A549 (cell line): ENCODE results near the gene GPR146. TPM values are rescaled to one million over a fixed set of nuclear protein-coding genes. Genes with fewer than 3 reads are reported as not detected.

Source experiments
- ATAC-seq, 2 experiments: fragments of 200-7000 bp in 1 of 2; fragments of >200 bp in 1 of 2; cut with Nextera tagmentation in 1 of 2; cut with Tn5 transposase in 1 of 2; 3 replicates each; pipeline versions ENCODE4 v1.8.0 to v1.9.1; 2018 to 2020; ENCODE audit warnings: mild to moderate bottlenecking in 1 of 2, moderate library complexity in 1 of 2
- CTCF ChIA-PET: fragments of 300-600 bp; sonication (Branson Sonifier 250); formaldehyde crosslinking; extraction: SDS; loops from one replicate; lab custom pipeline; 2021; ENCODE audit warnings: antibody characterized with exemption, inconsistent platforms; lab: Yijun Ruan, JAX
- POLR2A ChIA-PET: fragments of 350-600 bp; formaldehyde crosslinking; extraction: SDS; loops from one replicate; lab custom pipeline; 2021; ENCODE audit warnings: antibody characterized with exemption, inconsistent platforms; lab: Yijun Ruan, JAX
- DNase-seq, 2 experiments: peaks; one replicate each; pipeline versions ENCODE4 v3.0.0 to v3.0.0-alpha.2; 2011 to 2016; ENCODE audit warnings: low read depth in 1 of 2, low spot score in 1 of 2
- FAIRE-seq: peaks from 2 replicates; lab custom pipeline; 2011; peaks lifted over from hg19 to GRCh38; lab: Jason Lieb, UNC
- H3K27ac ChIP-seq, 2 experiments: fragments of >200 bp; sonication (Bioruptor Twin); formaldehyde crosslinking; 3 replicates each; pipeline ENCODE4 v1.5.1; 2016 to 2017
- H3K4me1 ChIP-seq: fragments of >200 bp; sonication (Bioruptor Twin); formaldehyde crosslinking; 3 replicates; pipeline ENCODE4 v1.6.1; 2016
- H3K4me2 ChIP-seq: fragments of >200 bp; sonication (Bioruptor Twin); formaldehyde crosslinking; 3 replicates; pipeline ENCODE4 v1.6.1; 2016
- H3K4me3 ChIP-seq: fragments of >200 bp; sonication (Bioruptor Twin); formaldehyde crosslinking; 3 replicates; pipeline ENCODE4 v1.5.1; 2016
- H3K9me3 ChIP-seq: fragments of >200 bp; sonication (Bioruptor Twin); formaldehyde crosslinking; 3 replicates; pipeline ENCODE4 v1.6.1; 2016
- BHLHE40 ChIP-seq: IDR thresholded peaks from 2 replicates; pipeline ENCODE4 v1.6.1; 2012; ENCODE audit warnings: low read depth, low read length, inconsistent platforms
- CBX2 ChIP-seq: fragments of 200-600 bp; sonication (generic); IDR thresholded peaks from 2 replicates; pipeline ENCODE4 v1.6.1; 2016; ENCODE audit warnings: low read depth, mild to moderate bottlenecking, borderline replicate concordance
- CHD2 ChIP-seq: fragments of 150-350 bp; IDR thresholded peaks from 2 replicates; pipeline ENCODE4 v1.6.1; 2014; ENCODE audit warnings: low read length; ENCODE audit not compliant: partially characterized antibody
- EP300 ChIP-seq, 2 experiments: fragments of >200 bp; sonication (Bioruptor Twin); formaldehyde crosslinking; IDR thresholded peaks; 2 replicates in 1 of 2; 3 replicates in 1 of 2; pipeline ENCODE4 v1.6.1; 2016 to 2017
- FOSL2 ChIP-seq, 2 experiments: fragments of 450-650 bp in 1 of 2; fragments of >200 bp in 1 of 2; sonication (Bioruptor Twin) in 1 of 2; formaldehyde crosslinking; IDR thresholded peaks; 2 replicates each; pipeline versions ENCODE4 v1.5.0 to v1.6.1; 2016 to 2020; ENCODE audit warnings: mild to moderate bottlenecking in 1 of 2, moderate library complexity in 1 of 2
- GATA3 ChIP-seq: IDR thresholded peaks from 2 replicates; pipeline ENCODE4 v1.6.1; 2012; ENCODE audit warnings: borderline replicate concordance
- JUN ChIP-seq, 2 experiments: fragments of >200 bp; sonication (Bioruptor Twin); formaldehyde crosslinking; IDR thresholded peaks; 2 replicates in 1 of 2; 3 replicates in 1 of 2; pipeline ENCODE4 v1.6.1; 2016 to 2017
- JUNB ChIP-seq: fragments of >200 bp; sonication (Bioruptor Twin); formaldehyde crosslinking; IDR thresholded peaks from 2 replicates; pipeline ENCODE4 v1.6.1; 2016
- KDM1A ChIP-seq: fragments of 200-600 bp; sonication (generic); IDR thresholded peaks from 2 replicates; pipeline ENCODE4 v1.6.1; 2016; ENCODE audit warnings: low read depth, mild to moderate bottlenecking
- NPAS2 ChIP-seq: fragments of 250-450 bp; sonication (Bioruptor Pico); IDR thresholded peaks from 2 replicates; pipeline ENCODE4 v1.8.0; 2022; ENCODE audit warnings: mild to moderate bottlenecking, moderate library complexity, borderline replicate concordance
- PHF8 ChIP-seq: fragments of 200-600 bp; sonication (generic); IDR thresholded peaks from 2 replicates; pipeline ENCODE4 v1.6.1; 2016; ENCODE audit warnings: low read depth, mild to moderate bottlenecking, antibody characterized with exemption, moderate library complexity, borderline replicate concordance
- POLR2A ChIP-seq: IDR thresholded peaks from 2 replicates; pipeline ENCODE4 v1.6.1; 2012; ENCODE audit warnings: mild to moderate bottlenecking, low read length
- POLR2AphosphoS2 ChIP-seq: conservative IDR thresholded peaks from 2 replicates; pipeline ENCODE4 v1.6.1; 2012; ENCODE audit warnings: low read length, improper control_type of control experiment, inconsistent platforms
- TFCP2L1 ChIP-seq: fragments of 250-450 bp; sonication (Bioruptor Pico); IDR thresholded peaks from 2 replicates; pipeline ENCODE4 v1.5.0; 2021; ENCODE audit warnings: mild to moderate bottlenecking
- TP53 ChIP-seq: fragments of 250-450 bp; sonication (Bioruptor Pico); IDR thresholded peaks from 2 replicates; pipeline ENCODE4 v1.5.0; 2021; ENCODE audit warnings: mild to moderate bottlenecking, moderate library complexity
- ZSCAN20 ChIP-seq: fragments of 250-450 bp; sonication (Bioruptor Pico); IDR thresholded peaks from 2 replicates; pipeline ENCODE4 v1.8.0; 2022; ENCODE audit warnings: mild to moderate bottlenecking, moderate library complexity
- WGBS: methylation state at CpG from one replicate; pipeline ENCODE4 v1.1.6; 2017; ENCODE audit errors: missing lambda C conversion rate; 5-methylcytosine and 5-hydroxymethylcytosine counted together
- polyA plus RNA-seq, 4 experiments: library from polyadenylated mRNA; depleted of rRNA in 3 of 4; stranded (reverse); fragments of >200 nt; fragmentation: RNase III in 1 of 4; extraction: RNeasy Plus Mini Kit Qiagen cat#74134 plus additional on column Dnase treatment in 1 of 4; gene quantifications; 2 replicates in 3 of 4; 3 replicates in 1 of 4; pipeline ENCODE4 v1.2.3, GENCODE V29; 2011 to 2017
- TF ChIP-seq, protein P1 (sequence below): fragments of >200 bp; sonication (Bioruptor Twin); formaldehyde crosslinking; IDR thresholded peaks from 3 replicates; pipeline ENCODE4 v1.6.1; 2016
- TF ChIP-seq, protein P2 (sequence below): IDR thresholded peaks from 2 replicates; pipeline ENCODE4 v1.6.1; 2012
- TF ChIP-seq, protein P3 (sequence below): fragments of >200 bp; sonication (Bioruptor Twin); formaldehyde crosslinking; IDR thresholded peaks from 2 replicates; pipeline ENCODE4 v1.6.1; 2016
- TF ChIP-seq, protein P4 (sequence below): IDR thresholded peaks from 2 replicates; pipeline ENCODE4 v1.6.1; 2012
- TF ChIP-seq, protein P5 (sequence below): IDR thresholded peaks from 2 replicates; pipeline ENCODE4 v1.6.1; 2012; ENCODE audit warnings: low read depth, borderline replicate concordance

Gene GPR146
- polyA plus RNA-seq, 2 of the 4 experiments (the other 2 are of a cell fraction), result 0.50 to 0.75 TPM

DNA sequence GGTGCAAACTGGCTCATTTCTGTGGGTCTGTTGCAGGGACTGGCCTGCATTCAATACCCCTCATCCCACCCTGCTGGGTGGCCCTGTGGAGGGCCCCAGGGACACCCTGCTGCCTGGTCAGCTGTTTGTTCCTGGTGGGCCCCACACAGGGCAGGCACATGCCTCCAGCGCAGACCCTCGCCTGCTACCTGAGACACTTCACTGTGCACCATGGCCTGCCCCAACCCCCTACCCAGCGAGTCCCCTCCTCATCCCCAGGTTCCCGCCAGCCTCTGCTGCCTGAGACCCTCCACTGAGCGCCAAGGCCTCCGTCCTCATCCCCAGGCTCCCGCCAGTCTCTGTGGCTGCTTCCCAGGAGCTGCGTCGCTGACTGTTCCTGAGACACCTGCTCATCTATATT is 16.8 kb downstream of the GPR146 start:
- ChIA-PET POLR2A (no interaction called here), CTCF (interaction anchor here (0.8 to 20.4 kb wide), 7 partner anchors 16 to 371 kb away, joined by 3 to 487 read pairs (median 4); partner anchors contain the start of gene GPR146)
- H3K4me3 ChIP-seq, result no peak overlapping the region
- no peak for FAIRE-seq
- no peak overlapping the region for H3K27ac ChIP-seq
- H3K9me3 ChIP-seq, result no peaks in the 10 kb centered on the region
- no peak overlapping the region for H3K4me2 ChIP-seq
- no peak for TF ChIP-seq POLR2AphosphoS2
- TF ChIP-seq CHD2, result no peak
- TF ChIP-seq, protein P1, sequence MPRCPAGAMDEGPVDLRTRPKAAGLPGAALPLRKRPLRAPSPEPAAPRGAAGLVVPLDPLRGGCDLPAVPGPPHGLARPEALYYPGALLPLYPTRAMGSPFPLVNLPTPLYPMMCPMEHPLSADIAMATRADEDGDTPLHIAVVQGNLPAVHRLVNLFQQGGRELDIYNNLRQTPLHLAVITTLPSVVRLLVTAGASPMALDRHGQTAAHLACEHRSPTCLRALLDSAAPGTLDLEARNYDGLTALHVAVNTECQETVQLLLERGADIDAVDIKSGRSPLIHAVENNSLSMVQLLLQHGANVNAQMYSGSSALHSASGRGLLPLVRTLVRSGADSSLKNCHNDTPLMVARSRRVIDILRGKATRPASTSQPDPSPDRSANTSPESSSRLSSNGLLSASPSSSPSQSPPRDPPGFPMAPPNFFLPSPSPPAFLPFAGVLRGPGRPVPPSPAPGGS, result no peak
- TF ChIP-seq, protein P2, sequence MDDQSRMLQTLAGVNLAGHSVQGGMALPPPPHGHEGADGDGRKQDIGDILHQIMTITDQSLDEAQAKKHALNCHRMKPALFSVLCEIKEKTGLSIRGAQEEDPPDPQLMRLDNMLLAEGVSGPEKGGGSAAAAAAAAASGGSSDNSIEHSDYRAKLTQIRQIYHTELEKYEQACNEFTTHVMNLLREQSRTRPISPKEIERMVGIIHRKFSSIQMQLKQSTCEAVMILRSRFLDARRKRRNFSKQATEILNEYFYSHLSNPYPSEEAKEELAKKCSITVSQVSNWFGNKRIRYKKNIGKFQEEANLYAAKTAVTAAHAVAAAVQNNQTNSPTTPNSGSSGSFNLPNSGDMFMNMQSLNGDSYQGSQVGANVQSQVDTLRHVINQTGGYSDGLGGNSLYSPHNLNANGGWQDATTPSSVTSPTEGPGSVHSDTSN, result no peak
- no peak for TF ChIP-seq ZSCAN20
- TF ChIP-seq FOSL2 (IDR thresholded peaks at IDR 0.05), result no peak
- no peak for TF ChIP-seq FOSL2 (CRISPR knock-in tag; IDR thresholded peaks at IDR 0.05)
- TF ChIP-seq, protein P3, sequence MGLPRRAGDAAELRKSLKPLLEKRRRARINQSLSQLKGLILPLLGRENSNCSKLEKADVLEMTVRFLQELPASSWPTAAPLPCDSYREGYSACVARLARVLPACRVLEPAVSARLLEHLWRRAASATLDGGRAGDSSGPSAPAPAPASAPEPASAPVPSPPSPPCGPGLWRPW, result no peak
- no peak for TF ChIP-seq GATA3
- no peak for TF ChIP-seq NPAS2 (CRISPR knock-in tag)
- TF ChIP-seq BHLHE40, result no peak
- no peak for TF ChIP-seq PHF8
- TF ChIP-seq, protein P4, sequence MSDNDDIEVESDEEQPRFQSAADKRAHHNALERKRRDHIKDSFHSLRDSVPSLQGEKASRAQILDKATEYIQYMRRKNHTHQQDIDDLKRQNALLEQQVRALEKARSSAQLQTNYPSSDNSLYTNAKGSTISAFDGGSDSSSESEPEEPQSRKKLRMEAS, result no peak
- TF ChIP-seq CBX2, result no peak
- TF ChIP-seq JUNB, result no peak
- TF ChIP-seq EP300 (IDR thresholded peaks at IDR 0.05), result no peak
- no peak for TF ChIP-seq TP53 (CRISPR knock-in tag)
- TF ChIP-seq KDM1A, result no peak
- TF ChIP-seq POLR2A, result no peak
- TF ChIP-seq, protein P5, sequence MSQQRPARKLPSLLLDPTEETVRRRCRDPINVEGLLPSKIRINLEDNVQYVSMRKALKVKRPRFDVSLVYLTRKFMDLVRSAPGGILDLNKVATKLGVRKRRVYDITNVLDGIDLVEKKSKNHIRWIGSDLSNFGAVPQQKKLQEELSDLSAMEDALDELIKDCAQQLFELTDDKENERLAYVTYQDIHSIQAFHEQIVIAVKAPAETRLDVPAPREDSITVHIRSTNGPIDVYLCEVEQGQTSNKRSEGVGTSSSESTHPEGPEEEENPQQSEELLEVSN, result no peak
- WGBS, result 97% methylated on average over 9 of the region's 9 CpGs
- peaks cover 4% of the 10 kb centered on the region; the same call in 1 of the 3 replicates for H3K4me1 ChIP-seq
- DNase-seq, result no peak
- ATAC-seq, result no peak

DNA sequence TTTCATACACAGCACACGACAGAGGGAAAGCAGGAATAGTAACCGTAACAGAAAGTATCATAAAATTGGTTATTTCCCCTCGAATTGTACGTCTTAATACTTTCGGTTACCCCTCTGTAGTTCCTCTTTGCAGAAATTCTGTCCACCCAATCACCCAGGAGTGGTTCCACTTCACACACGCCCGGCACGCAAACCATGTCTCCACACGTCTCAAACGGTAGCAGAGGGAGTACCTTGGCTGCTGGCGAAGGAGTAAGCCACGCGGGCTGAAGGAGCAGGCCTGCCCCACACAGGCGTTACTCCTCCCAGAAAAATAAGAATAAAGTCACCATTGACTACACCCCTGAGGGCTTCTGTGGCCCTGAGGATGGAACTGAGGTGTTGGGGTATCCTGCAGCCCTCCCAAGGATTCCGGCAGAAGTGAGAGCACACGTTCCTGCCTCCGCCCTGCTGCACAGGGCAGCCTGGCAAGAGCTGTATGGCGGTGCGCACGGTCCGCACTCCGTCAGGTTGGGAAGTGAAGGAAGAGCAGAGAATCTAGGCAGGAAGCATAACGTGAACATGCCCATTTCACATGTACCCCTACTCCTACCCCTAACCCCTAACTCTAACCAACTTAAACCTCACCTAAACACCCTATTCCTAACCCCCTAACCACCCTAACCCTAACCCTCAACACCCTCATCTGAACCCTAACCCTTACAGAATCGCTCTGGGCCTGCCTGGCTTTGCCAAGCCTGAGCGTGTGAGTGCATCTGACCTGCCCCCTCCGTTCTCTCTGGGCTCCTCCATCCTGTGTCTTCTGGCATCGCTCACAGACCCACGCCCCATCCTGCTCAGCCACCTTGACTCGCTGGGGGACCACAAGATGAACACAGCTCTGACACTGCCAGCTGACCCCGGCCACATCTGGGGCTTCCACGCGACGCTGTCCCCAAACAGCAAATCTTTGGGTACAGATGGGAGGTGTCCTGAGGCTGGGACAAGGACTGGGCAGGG is 18.2 kb downstream of the GPR146 start:
- ChIA-PET CTCF (interaction anchor here (1.9 to 20.4 kb wide), 4 partner anchors 16 to 67 kb away, joined by 4 to 487 read pairs (median 42); partner anchors contain the start of gene GPR146), POLR2A (no interaction called here)
- no peak for DNase-seq
- FAIRE-seq, result no peak
- H3K4me2 ChIP-seq, result no peak overlapping the region
- H3K4me1 ChIP-seq, result peaks cover 4% of the 10 kb centered on the region; the same call in 1 of the 3 replicates
- H3K27ac ChIP-seq, result no peak overlapping the region
- ATAC-seq, result no peak
- TF ChIP-seq JUN (IDR thresholded peaks at IDR 0.05) (no peak), ZSCAN20 (no peak), TFCP2L1 (CRISPR knock-in tag) (no peak)
- TF ChIP-seq, all 56 proteins: peak for 0
- 89% methylated on average over 33 of the region's 33 CpGs for WGBS
- Histone ChIP-seq H3K4me3 (no peak overlapping the region), H3K9me3 (no peaks in the 10 kb centered on the region)
